Measurements from ENCODE around the gene GJB4.
"Not testable (repeated sequence)": the region's sequence is repeated elsewhere in the genome, so short reads cannot be mapped to it uniquely, and the experiment has no call there.

Gene GJB4

GRCh38 chr1:34759503-34760357, at the start of gene GJB4:
TSS of gene GJB4 (plus strand) at chr1:34759740. CDS start at chr1:34761255, 1,515 bp downstream.
- DNase-seq = no peak

GRCh38 chr1:34710812-34711211, 48.7 kb upstream of the GJB4 start:
- peak; percentile 12 for DNase-seq

GRCh38 chr1:34711485-34711884, 48.1 kb upstream of the GJB4 start:
- no peak for DNase-seq

- no peak for DNase-seq
Observed at GRCh38 chr1:34712007-34712688, 47.4 kb upstream of the GJB4 start.

- no peak for DNase-seq
Observed at GRCh38 chr1:34713443-34713842, 46.1 kb upstream of the GJB4 start.

GRCh38 chr1:34714386-34714785, 45.2 kb upstream of the GJB4 start:
- no peak for DNase-seq

GRCh38 chr1:34715139-34715538, 44.4 kb upstream of the GJB4 start:
- DNase-seq = no peak

GRCh38 chr1:34721241-34721640, 38.3 kb upstream of the GJB4 start:
- no peak for DNase-seq

GRCh38 chr1:34721646-34722355, 37.7 kb upstream of the GJB4 start:
- no peak for DNase-seq

GRCh38 chr1:34726861-34727260, 32.7 kb upstream of the GJB4 start:
- DNase-seq = no peak

- no peak for DNase-seq
Observed at GRCh38 chr1:34730485-34730884, 29.1 kb upstream of the GJB4 start.

- DNase-seq = not testable (repeated sequence)
Observed at GRCh38 chr1:34732831-34733230, 26.7 kb upstream of the GJB4 start.

GRCh38 chr1:34736692-34737091, 22.8 kb upstream of the GJB4 start:
- DNase-seq = peak; percentile 69

- DNase-seq = not testable (repeated sequence)
Observed at GRCh38 chr1:34737236-34737635, 22.3 kb upstream of the GJB4 start.

- DNase-seq = no peak
Observed at GRCh38 chr1:34739613-34740012, 19.9 kb upstream of the GJB4 start.

- no peak for DNase-seq
Observed at GRCh38 chr1:34740161-34740868, 19.2 kb upstream of the GJB4 start.

GRCh38 chr1:34742667-34743270, 16.8 kb upstream of the GJB4 start:
- peak; percentile 76 for DNase-seq

GRCh38 chr1:34743775-34744174, 15.8 kb upstream of the GJB4 start:
- DNase-seq = no peak

GRCh38 chr1:34744851-34745250, 14.7 kb upstream of the GJB4 start:
- DNase-seq = no peak

GRCh38 chr1:34745666-34746065, 13.9 kb upstream of the GJB4 start:
- no peak for DNase-seq

- DNase-seq = no peak
Observed at GRCh38 chr1:34746101-34746500, 13.4 kb upstream of the GJB4 start.

Measured in NCI-H1105 (cell line).